Neural crest cell (in vitro differentiated cells): ENCODE data around the gene UPK3BL1. TPM values are rescaled to one million over a fixed set of nuclear protein-coding genes. Genes with fewer than 3 reads are reported as not detected.
"Not testable (repeated sequence)": the region's sequence is repeated elsewhere in the genome, so short reads cannot be mapped to it uniquely, and the experiment has no call there.

ENCODE experiments used
- DNase-seq: peaks from one replicate; pipeline ENCODE4 v3.0.0; 2021; ENCODE audit warnings: low read depth, mixed read lengths, low spot score
- H3K27ac Mint-ChIP-seq: one replicate; pipeline ENCODE4 v1.8.0; 2021; ENCODE audit warnings: mild to moderate bottlenecking, mixed read lengths; ENCODE audit not compliant: unreplicated experiment
- H3K27me3 Mint-ChIP-seq: 2 replicates; pipeline ENCODE4 v1.8.0; 2021; ENCODE audit warnings: low read depth, mild to moderate bottlenecking, mixed read lengths
- H3K36me3 Mint-ChIP-seq: 2 replicates; pipeline ENCODE4 v1.8.0; 2021; ENCODE audit warnings: low read depth, mild to moderate bottlenecking, mixed read lengths
- H3K4me1 Mint-ChIP-seq: 2 replicates; pipeline ENCODE4 v1.8.0; 2021; ENCODE audit warnings: mixed read lengths
- H3K4me3 Mint-ChIP-seq: one replicate; pipeline ENCODE4 v1.8.0; 2021; ENCODE audit warnings: mild to moderate bottlenecking, mixed read lengths
- H3K9me3 Mint-ChIP-seq: 2 replicates; pipeline ENCODE4 v1.8.0; 2021; ENCODE audit warnings: mixed read lengths
- total RNA-seq: library from RNA; stranded (reverse); gene quantifications from 2 replicates; pipeline ENCODE4 v1.2.1, GENCODE V29; 2021
- TF ChIP-seq, protein P1 (sequence below): fragments of 200-600 bp; sonication (generic); conservative IDR thresholded peaks from 2 replicates; pipeline ENCODE4 v1.5.0; 2021; ENCODE audit warnings: antibody characterized with exemption, mild to moderate bottlenecking

UPK3BL1 gene
- total RNA-seq, 1 donor from 2014 or later, result 14.5 TPM

DNA sequence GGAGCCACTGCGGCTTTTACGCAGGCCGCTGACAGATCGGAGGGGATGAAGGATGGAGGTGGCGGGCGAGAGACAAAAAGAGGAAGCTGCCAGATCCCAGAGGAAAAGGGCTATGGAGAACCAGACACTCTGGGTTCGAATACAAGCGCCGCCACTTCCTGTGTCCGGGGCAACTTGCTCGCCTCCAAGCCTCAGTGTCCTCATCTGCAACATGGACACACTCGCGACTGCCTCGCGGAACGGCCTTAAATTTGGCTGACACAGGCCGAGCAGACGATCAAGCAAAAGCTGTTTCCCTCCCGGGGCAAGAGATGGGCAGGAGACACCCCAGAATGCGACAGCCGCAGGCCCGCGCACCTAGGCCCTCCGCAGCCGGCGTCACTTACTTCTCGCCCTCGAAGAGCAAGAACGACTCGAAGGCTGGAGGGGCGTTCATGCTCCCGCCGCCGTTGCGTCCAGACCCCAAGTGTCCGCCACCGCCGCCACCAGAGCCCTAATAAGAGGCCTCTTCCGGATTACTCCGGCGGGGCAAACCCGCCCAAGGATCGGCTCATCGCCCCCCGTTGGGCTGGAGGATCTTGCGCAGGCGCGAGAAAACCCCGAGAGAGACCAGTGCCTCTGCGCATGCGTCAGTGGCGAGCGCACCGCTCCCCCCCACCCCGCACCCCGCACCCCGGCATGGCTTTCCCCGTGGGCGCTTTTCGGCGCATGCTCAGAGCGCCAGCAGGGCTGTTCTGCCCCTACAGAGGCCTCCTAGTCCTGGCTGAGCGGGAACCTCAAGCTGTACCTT, 28.8 kb upstream of the UPK3BL1 start, which contains the start of gene POLR2J2:
Gene POLR2J2 (minus strand): TSS at position 498 of the 790 bp plus-strand sequence. CDS start 62 bp downstream, at position 436.
- peak within 1 kb of the TSS; percentile 90 for H3K4me3 Mint-ChIP-seq

DNA sequence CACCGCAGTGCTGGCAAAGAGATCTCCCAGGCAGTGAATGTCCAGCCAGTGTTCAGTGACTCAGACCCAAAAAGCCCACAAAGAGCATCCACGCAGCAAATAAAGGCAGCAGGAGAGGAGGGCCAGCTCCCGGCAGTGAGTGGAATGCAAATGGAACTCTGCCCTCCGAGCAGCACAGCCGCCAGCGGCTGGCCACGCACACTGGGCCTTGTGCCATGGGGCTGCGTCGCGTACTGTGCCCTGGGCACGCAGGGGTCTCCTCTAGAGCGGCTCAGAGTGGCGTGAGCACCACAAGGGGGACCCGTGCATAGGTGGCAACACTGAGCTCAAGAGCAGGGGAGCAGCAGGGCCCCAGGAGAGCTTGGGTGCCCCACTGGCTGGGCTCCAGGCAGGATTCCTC, 24.9 kb upstream of the UPK3BL1 start:
- H3K9me3 Mint-ChIP-seq, H3K27me3 Mint-ChIP-seq, H3K4me1 Mint-ChIP-seq, H3K4me3 Mint-ChIP-seq, DNase-seq, H3K27ac Mint-ChIP-seq, H3K36me3 Mint-ChIP-seq: not testable (repeated sequence)

More for the DNA sequence above, 28.8 kb upstream of the UPK3BL1 start, which contains the start of gene POLR2J2:
- H3K27me3 Mint-ChIP-seq, H3K27ac Mint-ChIP-seq, H3K9me3 Mint-ChIP-seq, H3K4me1 Mint-ChIP-seq, H3K36me3 Mint-ChIP-seq: not testable (repeated sequence)
- TF ChIP-seq, protein P1, sequence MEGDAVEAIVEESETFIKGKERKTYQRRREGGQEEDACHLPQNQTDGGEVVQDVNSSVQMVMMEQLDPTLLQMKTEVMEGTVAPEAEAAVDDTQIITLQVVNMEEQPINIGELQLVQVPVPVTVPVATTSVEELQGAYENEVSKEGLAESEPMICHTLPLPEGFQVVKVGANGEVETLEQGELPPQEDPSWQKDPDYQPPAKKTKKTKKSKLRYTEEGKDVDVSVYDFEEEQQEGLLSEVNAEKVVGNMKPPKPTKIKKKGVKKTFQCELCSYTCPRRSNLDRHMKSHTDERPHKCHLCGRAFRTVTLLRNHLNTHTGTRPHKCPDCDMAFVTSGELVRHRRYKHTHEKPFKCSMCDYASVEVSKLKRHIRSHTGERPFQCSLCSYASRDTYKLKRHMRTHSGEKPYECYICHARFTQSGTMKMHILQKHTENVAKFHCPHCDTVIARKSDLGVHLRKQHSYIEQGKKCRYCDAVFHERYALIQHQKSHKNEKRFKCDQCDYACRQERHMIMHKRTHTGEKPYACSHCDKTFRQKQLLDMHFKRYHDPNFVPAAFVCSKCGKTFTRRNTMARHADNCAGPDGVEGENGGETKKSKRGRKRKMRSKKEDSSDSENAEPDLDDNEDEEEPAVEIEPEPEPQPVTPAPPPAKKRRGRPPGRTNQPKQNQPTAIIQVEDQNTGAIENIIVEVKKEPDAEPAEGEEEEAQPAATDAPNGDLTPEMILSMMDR, result peak; percentile 32
- peak; percentile 83 for DNase-seq

DNA sequence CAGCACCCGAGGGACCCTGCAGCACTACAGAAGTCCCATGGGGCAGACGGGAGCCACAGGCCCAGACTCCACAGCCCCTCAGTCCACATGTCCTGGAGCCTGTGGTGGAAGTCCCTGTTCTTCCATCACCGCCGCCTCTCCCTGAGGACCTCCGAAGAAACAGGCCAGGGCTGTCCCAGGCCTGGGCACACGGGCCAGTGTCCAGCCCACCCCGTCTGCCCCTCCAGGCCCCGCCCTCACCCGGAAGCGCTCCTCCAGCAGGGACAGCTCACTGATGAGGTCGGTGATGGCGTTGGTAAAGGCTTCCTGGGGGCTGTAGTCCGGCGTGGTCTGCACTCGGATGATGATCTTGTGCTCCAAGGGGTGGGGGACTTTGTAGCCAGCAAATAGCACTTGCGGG, 24.3 kb upstream of the UPK3BL1 start:
- H3K27me3 Mint-ChIP-seq, H3K9me3 Mint-ChIP-seq, H3K36me3 Mint-ChIP-seq, DNase-seq, H3K4me1 Mint-ChIP-seq, H3K4me3 Mint-ChIP-seq, H3K27ac Mint-ChIP-seq: not testable (repeated sequence)

DNA sequence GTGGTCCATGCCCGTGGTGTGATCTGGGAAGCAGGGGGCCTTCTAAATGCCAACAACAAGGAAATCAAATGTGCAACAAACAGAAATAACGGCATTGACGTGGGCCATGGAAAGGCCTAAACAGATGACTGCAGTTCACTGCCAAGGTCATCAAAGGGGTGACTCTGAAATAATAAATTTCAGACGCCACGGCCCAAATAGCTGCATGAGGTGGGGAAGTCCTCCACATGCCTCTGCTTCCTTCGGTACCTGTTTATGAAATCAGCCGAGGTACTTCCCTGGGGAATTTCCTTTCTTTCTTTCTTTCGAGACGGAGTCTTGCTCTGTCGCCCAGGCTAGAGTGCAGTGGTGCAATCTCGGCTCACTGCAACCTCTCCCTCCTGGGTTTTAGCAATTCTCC, 22.2 kb upstream of the UPK3BL1 start:
- not testable (repeated sequence) for H3K9me3 Mint-ChIP-seq, H3K4me3 Mint-ChIP-seq, DNase-seq, H3K36me3 Mint-ChIP-seq, H3K27me3 Mint-ChIP-seq, H3K27ac Mint-ChIP-seq, H3K4me1 Mint-ChIP-seq

DNA sequence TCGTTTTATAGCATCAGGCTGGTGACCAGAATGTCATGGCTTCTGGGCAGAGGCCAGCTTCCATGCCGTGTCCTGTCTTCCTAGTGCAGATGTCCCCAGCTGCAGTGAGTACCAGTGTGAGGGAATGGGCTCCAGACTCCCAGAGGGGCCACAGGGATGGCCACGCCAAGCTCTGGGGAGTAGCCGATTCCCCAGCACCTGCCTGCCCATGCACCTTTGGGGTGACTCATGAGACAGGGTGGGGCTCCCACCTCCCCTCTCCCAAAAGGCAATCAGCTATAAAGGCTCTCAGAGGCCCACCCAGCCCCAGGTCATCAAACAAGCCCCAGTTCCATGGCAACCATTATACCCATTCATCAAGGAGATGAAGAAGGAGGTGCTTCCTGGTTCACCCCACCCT, 7.3 kb upstream of the UPK3BL1 start, which contains the start of gene SPDYE2B:
Gene SPDYE2B (plus strand): TSS at position 396 of the 400 bp plus-strand sequence. CDS start 2,030 bp downstream, outside the sequence.
- not testable (repeated sequence) for H3K27ac Mint-ChIP-seq

DNA sequence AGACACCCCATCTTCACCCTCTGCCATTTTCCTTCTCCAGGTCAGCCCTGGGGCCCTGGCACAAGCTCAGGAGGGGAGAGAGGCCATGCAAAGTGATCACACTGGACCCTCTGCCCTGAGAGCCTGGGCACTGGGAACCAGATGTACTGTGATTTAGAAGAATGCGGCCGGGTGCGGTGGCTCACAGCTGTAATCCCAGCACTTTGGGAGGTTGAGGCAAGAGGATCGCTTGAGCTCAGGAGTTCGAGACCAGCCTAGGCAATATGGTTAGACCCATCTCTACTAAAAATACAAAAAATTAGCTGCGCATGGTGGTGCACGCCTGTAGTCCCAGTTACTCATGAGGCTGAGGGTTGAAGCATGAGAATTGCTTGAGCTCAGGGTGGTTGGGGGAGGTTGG, 5.2 kb upstream of the UPK3BL1 start:
- not testable (repeated sequence) for H3K4me1 Mint-ChIP-seq, H3K9me3 Mint-ChIP-seq, H3K36me3 Mint-ChIP-seq, DNase-seq, H3K27me3 Mint-ChIP-seq, H3K27ac Mint-ChIP-seq, H3K4me3 Mint-ChIP-seq

More for the DNA sequence above, 7.3 kb upstream of the UPK3BL1 start, which contains the start of gene SPDYE2B:
- H3K4me1 Mint-ChIP-seq, DNase-seq, H3K9me3 Mint-ChIP-seq, H3K36me3 Mint-ChIP-seq, H3K27me3 Mint-ChIP-seq, H3K4me3 Mint-ChIP-seq: not testable (repeated sequence)

DNA sequence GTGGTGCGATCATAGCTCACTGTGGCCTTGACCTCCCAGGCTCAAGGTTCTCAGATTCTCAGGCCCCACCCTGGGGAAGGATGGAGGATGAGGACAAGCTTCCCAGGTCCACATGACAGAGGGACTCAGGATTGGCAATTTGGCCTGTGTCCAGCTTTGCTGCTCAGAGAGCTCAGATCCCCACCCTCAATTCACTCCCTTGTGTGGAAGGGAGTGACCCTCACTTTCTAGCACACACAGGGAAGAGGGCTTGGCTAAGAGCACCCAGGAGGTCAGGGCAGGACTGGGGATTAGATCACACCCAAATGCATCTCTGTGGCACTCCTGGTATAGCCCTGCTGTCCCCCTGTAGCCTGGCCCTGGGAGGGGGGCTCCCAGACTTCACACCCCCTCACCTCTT, 813 bp upstream of the UPK3BL1 start:
- H3K27ac Mint-ChIP-seq, H3K4me1 Mint-ChIP-seq, H3K4me3 Mint-ChIP-seq, H3K9me3 Mint-ChIP-seq, H3K27me3 Mint-ChIP-seq, DNase-seq, H3K36me3 Mint-ChIP-seq: not testable (repeated sequence)

DNA sequence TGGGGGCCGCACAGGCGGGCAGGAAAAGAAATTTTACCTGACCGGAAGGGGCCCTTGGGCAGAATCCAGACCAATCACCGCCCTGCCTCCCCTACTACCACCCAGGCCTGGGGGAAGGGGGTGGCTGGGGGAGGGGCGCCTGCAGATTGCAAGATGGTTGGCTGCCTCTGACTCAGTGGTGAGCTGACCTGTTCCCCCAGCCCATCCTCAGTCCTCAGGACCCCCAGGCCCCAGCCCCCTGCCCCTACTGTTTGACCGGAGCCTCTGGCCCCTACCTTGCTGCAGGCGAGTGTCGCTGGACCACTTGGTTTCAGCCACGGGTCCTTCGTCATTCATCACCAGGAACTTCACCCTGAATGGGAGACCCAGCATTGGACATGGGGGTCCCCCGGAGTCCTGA, 3.7 kb downstream of the UPK3BL1 start:
- not testable (repeated sequence) for H3K4me1 Mint-ChIP-seq, H3K4me3 Mint-ChIP-seq, H3K27me3 Mint-ChIP-seq, H3K27ac Mint-ChIP-seq, DNase-seq, H3K9me3 Mint-ChIP-seq, H3K36me3 Mint-ChIP-seq

DNA sequence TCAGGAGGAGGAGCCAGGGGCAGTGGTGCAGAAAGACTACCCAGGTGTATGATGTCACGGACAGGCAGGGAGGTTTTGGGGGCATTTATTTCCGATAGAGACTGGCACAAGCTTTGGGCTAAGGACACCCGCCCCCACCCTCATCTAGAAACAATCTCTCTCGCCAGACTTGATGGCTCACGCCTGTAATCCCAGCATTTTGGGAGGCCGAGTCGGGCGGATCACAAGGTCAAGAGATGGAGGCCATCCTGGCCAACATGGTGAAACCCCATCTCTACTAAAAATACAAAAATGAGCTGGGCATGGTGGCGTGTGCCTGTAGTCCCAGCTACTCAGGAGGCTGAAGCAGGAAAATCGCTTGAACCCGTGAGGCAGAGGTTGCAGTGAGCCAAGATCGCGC, 5.6 kb downstream of the UPK3BL1 start:
- not testable (repeated sequence) for H3K36me3 Mint-ChIP-seq, DNase-seq, H3K4me3 Mint-ChIP-seq, H3K9me3 Mint-ChIP-seq, H3K27me3 Mint-ChIP-seq, H3K4me1 Mint-ChIP-seq, H3K27ac Mint-ChIP-seq

DNA sequence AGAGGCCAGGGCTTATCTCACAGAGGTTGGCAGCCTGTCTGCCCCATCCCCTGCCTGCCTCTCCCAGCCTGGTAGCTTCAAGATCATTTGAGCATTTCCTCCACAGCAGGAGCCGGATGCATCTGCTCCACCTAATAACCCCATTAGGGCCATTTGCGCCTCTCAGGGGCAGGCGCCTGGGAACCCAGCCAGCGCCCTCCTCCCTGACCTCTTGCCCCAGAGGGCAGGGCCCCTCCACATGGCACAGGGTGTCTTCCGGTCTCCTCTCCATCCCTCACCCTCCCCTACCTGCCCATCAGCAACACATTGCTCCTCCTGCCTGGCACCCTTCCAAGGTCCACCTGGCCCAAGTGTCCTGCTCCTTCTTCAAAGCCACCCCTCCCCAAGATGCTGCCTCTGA, 7.2 kb downstream of the UPK3BL1 start:
- not testable (repeated sequence) for H3K9me3 Mint-ChIP-seq, H3K36me3 Mint-ChIP-seq, H3K27me3 Mint-ChIP-seq, H3K4me1 Mint-ChIP-seq, H3K4me3 Mint-ChIP-seq, DNase-seq, H3K27ac Mint-ChIP-seq

DNA sequence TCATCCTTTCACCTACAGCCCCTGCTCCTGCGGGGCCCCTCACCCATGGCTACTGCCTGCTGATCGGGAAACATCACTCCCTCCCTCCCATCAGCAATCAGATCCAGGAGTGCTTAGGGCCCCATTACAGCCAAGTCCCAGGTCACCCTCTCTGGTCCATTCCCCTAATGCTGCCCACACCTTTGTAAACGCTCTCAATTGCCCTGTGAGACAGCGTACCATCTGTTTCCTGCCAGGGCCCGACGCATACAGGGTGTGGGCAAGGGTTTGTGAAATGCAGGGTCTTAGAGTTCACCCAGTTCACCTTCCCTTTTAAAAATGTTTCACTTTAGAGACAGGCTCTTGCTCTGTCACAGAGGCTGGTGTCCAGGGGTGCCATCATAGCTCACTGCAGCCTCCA, 8.3 kb downstream of the UPK3BL1 start:
- H3K27ac Mint-ChIP-seq, DNase-seq, H3K36me3 Mint-ChIP-seq: not testable (repeated sequence)

DNA sequence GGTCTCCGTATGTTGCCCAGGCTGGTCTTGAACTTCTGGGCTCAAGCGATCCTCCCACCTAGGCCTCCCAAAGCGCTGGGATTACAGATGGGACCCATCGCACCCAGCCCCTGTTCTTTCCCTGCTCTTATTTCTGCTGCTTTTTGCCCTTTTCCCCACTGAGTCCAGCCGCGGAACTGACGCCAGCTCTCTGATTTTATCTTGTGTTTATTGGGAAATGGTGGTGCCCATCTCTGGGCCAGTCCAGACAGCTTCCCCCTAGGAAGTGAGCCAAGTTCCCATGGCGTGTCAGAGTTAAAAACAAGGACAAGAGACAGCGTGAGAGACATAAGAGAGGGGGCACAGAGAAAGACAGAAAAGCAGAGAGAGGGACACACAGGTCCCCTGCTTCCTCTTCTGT, 12.0 kb downstream of the UPK3BL1 start:
- not testable (repeated sequence) for H3K4me3 Mint-ChIP-seq, H3K27me3 Mint-ChIP-seq, H3K27ac Mint-ChIP-seq, H3K36me3 Mint-ChIP-seq, DNase-seq, H3K9me3 Mint-ChIP-seq, H3K4me1 Mint-ChIP-seq

More for the DNA sequence above, 8.3 kb downstream of the UPK3BL1 start:
- not testable (repeated sequence) for H3K4me1 Mint-ChIP-seq, H3K27me3 Mint-ChIP-seq, H3K4me3 Mint-ChIP-seq, H3K9me3 Mint-ChIP-seq

DNA sequence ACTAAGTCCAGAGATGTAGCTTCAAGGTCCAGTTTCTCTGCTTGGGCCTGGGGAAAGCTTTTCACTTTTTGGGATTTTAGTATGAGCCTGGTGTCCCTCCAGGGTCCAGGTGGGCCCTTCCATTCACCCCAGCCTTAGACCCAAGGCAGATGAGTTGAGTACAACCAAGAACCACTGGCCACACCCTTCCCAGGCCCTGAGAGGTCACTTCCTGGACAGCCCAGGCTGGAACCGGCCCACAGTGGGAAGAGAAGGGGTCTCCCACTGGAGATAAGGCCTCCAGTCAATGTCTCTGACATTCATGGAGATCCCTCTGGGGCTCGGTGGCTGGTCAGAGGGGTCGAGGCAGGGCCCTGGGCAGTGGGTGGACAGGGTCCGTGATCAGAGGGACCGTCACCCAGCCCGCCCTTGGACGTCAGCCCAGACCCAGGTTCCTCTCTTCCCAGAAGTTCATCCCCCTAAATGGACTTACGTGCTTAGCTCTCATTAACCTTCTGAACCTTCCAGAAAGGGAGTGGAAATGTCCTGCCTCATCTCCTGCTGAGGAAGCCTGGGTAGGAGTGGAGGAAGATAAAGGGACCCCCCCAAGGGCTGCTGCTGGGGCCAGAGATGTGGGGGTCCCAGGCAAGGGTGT, 15.2 kb downstream of the UPK3BL1 start:
- H3K27me3 Mint-ChIP-seq, H3K36me3 Mint-ChIP-seq, H3K27ac Mint-ChIP-seq, DNase-seq, H3K4me1 Mint-ChIP-seq, H3K4me3 Mint-ChIP-seq, H3K9me3 Mint-ChIP-seq: not testable (repeated sequence)
